K562 (cell line): ENCODE data around the gene ITPKB. TPM values are rescaled to one million over a fixed set of nuclear protein-coding genes. Genes with fewer than 3 reads are reported as not detected.
A peak's percentile ranks its signal among the peaks of the same experiment; 100 is the strongest.

Experiments used
- ATAC-seq: fragments of 200-7000 bp; cut with Tn5 transposase; 3 replicates; pipeline ENCODE4 v1.9.1; 2020; ENCODE audit warnings: moderate library complexity
- BruUV-seq: library from RNA; stranded (reverse); fragments of 400-500 nt; replicated peaks from 2 replicates; lab custom pipeline; 2021; lab: Mats Ljungman, UMichigan
- CTCF ChIA-PET: fragments of 300-600 bp; formaldehyde crosslinking; extraction: SDS; loops from one replicate; lab custom pipeline; 2021; ENCODE audit warnings: low intra/inter-chr PET ratio; lab: Yijun Ruan, JAX
- POLR2A ChIA-PET: fragments of 300-600, 350-650 bp; sonication (Branson Sonifier 250); formaldehyde crosslinking; extraction: SDS; loops from one replicate; lab custom pipeline; 2021; ENCODE audit warnings: antibody characterized with exemption, inconsistent platforms; lab: Yijun Ruan, JAX
- DNase-seq, 4 experiments: peaks; one replicate each; pipeline versions ENCODE4 v3.0.0 to v3.0.0-alpha.2; 2011 to 2018; ENCODE audit warnings: low spot score in 3 of 4, mixed read lengths in 3 of 4; ENCODE audit errors: extremely low read depth in 1 of 4
- FAIRE-seq: peaks from 2 replicates; lab custom pipeline; 2011; peaks lifted over from hg19 to GRCh38; lab: Jason Lieb, UNC
- H2AFZ ChIP-seq: 2 replicates; pipeline ENCODE4 v1.6.0; 2011; ENCODE audit warnings: low read depth, low read length, control low read depth, inconsistent platforms
- H3K27ac ChIP-seq: fragments of 200-600 bp; 3 replicates; pipeline ENCODE4 v1.8.0; 2011; ENCODE audit warnings: low read depth, mild to moderate bottlenecking, control low read depth, inconsistent platforms, low read length, moderate library complexity, mixed read lengths; ENCODE audit errors: extremely low read depth
- H3K27me3 ChIP-seq, 2 experiments: fragments of 300-600 bp in 1 of 2; 2 replicates in 1 of 2; 3 replicates in 1 of 2; pipeline versions ENCODE4 v1.6.0 to v1.8.0; 2011; ENCODE audit warnings: inconsistent platforms in 2 of 2, low read length in 2 of 2, mild to moderate bottlenecking in 1 of 2, mixed read lengths in 1 of 2, moderate library complexity in 1 of 2; ENCODE audit not compliant: control insufficient read depth in 2 of 2, insufficient read depth in 2 of 2
- H3K36me3 ChIP-seq: fragments of 300-600 bp; 3 replicates; pipeline ENCODE4 v1.8.0; 2011; ENCODE audit warnings: mild to moderate bottlenecking, low read length, inconsistent platforms; ENCODE audit not compliant: control insufficient read depth, insufficient read depth
- H3K4me1 ChIP-seq, 2 experiments: fragments of 200-600 bp in 1 of 2; replicated peaks in 1 of 2; 2 replicates in 1 of 2; 3 replicates in 1 of 2; pipeline versions ENCODE4 v1.5.1 to v1.8.0; 2011; ENCODE audit warnings: inconsistent platforms in 2 of 2, low read length in 2 of 2, mild to moderate bottlenecking in 1 of 2, mixed read lengths in 1 of 2, moderate library complexity in 1 of 2; ENCODE audit not compliant: control insufficient read depth in 2 of 2, insufficient read depth in 2 of 2
- H3K4me2 ChIP-seq: 2 replicates; pipeline ENCODE4 v1.6.1; 2011; ENCODE audit warnings: low read length, control low read depth, inconsistent platforms, mixed read lengths; ENCODE audit not compliant: insufficient read depth
- H3K4me3 ChIP-seq: fragments of 200-600 bp; sonication (generic), shearing (Covaris generic); 2 replicates; pipeline ENCODE4 v1.5.1; 2016; ENCODE audit warnings: control low read depth, inconsistent platforms
- H3K79me2 ChIP-seq: fragments of 200-600 bp; 3 replicates; pipeline ENCODE4 v1.8.0; 2011; ENCODE audit warnings: low read length, inconsistent platforms; ENCODE audit not compliant: control insufficient read depth, insufficient read depth
- H3K9ac ChIP-seq, 2 experiments: 2 replicates each; pipeline versions ENCODE4 v1.6.0 to v1.6.1; 2011; ENCODE audit warnings: low read depth in 2 of 2, low read length in 2 of 2, control low read depth in 1 of 2, inconsistent platforms in 1 of 2, mild to moderate bottlenecking in 1 of 2, mixed read lengths in 1 of 2; ENCODE audit not compliant: insufficient read depth in 1 of 2
- H3K9me1 ChIP-seq: one replicate; pipeline ENCODE4 v1.6.0; 2011; ENCODE audit warnings: inconsistent platforms, mild to moderate bottlenecking, low read length, moderate library complexity; ENCODE audit not compliant: control insufficient read depth, insufficient read depth
- H3K9me3 ChIP-seq: replicated peaks from 2 replicates; pipeline ENCODE4 v1.5.1; 2011; ENCODE audit warnings: low read depth, low read length, inconsistent platforms; ENCODE audit not compliant: control insufficient read depth, insufficient read depth
- H4K20me1 ChIP-seq: replicated peaks from 2 replicates; pipeline ENCODE4 v1.6.1; 2011; ENCODE audit warnings: low read length, inconsistent platforms, mixed read lengths; ENCODE audit not compliant: control insufficient read depth, insufficient read depth
- CBFA2T3 ChIP-seq: fragments of 450-650 bp; IDR thresholded peaks from 2 replicates; pipeline ENCODE4 v1.6.1; 2017
- CREM ChIP-seq: IDR thresholded peaks from 2 replicates; pipeline ENCODE4 v1.6.1; 2014; ENCODE audit warnings: antibody characterized with exemption, low read depth
- HEY1 ChIP-seq: fragments of 250-450 bp; sonication (Bioruptor Pico); IDR thresholded peaks from 2 replicates; pipeline ENCODE4 v1.5.0; 2020; ENCODE audit warnings: mild to moderate bottlenecking, moderate library complexity, borderline replicate concordance
- MXI1 ChIP-seq: IDR thresholded peaks from 2 replicates; pipeline ENCODE4 v1.6.1; 2011; ENCODE audit warnings: low read depth, mild to moderate bottlenecking, improper control_type of control experiment, low read length
- NFIX ChIP-seq: fragments of 250-450 bp; sonication (Bioruptor Pico); IDR thresholded peaks from 2 replicates; pipeline ENCODE4 v1.4.0; 2020; ENCODE audit warnings: low read depth, mild to moderate bottlenecking, moderate library complexity
- WGBS: fragments of 100-300 bp; shearing (Covaris generic); methylation state at CpG from one replicate; pipeline ENCODE4 v1.1.6; 2016; ENCODE audit warnings: low coverage, mixed read lengths; ENCODE audit not compliant: insufficient coverage; ENCODE audit errors: missing lambda C conversion rate; 5-methylcytosine and 5-hydroxymethylcytosine counted together
- in situ Hi-C: fragments of 300-500 bp; cut with MboI; formaldehyde crosslinking; loops from 4 replicates; pipeline ENCODE4 v1.15.0; 2018; ENCODE audit warnings: inconsistent platforms, mixed read lengths
- intact Hi-C: fragments of 100-400 bp; cut with micrococcal nuclease; formaldehyde crosslinking; loops from 2 replicates; pipeline ENCODE4 v1.14.2; 2022
- polyA plus RNA-seq, 8 experiments: library from polyadenylated mRNA; depleted of rRNA in 4 of 8; stranded (reverse) in 5 of 8; unstranded in 3 of 8; fragments of >200 nt; fragmentation: Nextera tagmentation in 2 of 8; fragmentation: Illumina TruSeq in 1 of 8; extraction: Ambion mirVana in 2 of 8; extraction: Trizol in 1 of 8; gene quantifications; 2 replicates each; pipeline versions ENCODE4 v1.2.1 to v1.2.3, GENCODE V29; 2011 to 2014; ENCODE audit warnings: inconsistent platforms in 1 of 8, missing spikeins in 1 of 8
- total RNA-seq, 7 experiments: library from RNA; depleted of rRNA in 6 of 7; stranded (reverse); fragments of >200 nt in 6 of 7; fragmentation: Illumina TruSeq in 2 of 7; extraction: Trizol in 2 of 7; gene quantifications; 2 replicates each; pipeline versions ENCODE4 v1.2.1 to v1.2.3, GENCODE V29; 2011 to 2021; ENCODE audit warnings: low replicate concordance in 1 of 7
- TF ChIP-seq, protein P1 (sequence below): IDR thresholded peaks from 3 replicates; pipeline ENCODE4 v1.6.1; 2011; ENCODE audit warnings: borderline replicate concordance, mild to moderate bottlenecking, moderate library complexity; ENCODE audit not compliant: insufficient read length; ENCODE audit errors: extremely low read depth

Gene ITPKB
- total and polyA plus RNA-seq, 9 of the 15 experiments (the other 6 are each of a cell fraction or from before 2014, with no cell fraction given): 0.01 to 0.22 TPM; not detected in 7

DNA sequence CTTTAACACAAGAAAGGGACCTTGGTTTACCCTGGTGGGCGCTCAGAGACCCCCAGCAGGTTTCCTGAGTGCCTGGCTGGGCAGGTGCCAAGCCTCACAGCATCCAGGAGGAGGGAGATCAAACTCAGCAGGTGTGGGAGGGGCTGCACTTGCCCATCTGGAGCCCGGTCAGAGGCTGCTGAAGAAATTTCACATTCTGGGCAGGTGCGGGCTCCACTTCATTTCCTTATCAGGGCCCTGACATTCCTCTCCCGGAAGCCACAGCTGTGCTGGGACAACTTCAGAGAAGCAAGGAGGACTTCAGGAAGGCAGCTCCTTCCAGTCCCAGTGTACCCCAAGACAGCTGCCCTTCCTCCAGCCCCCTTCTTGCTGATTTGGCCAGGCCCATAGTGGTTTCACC, 82.9 kb downstream of the ITPKB start:
- intact Hi-C loops (no loop called here), in situ Hi-C loops (no loop called here)
- Histone ChIP-seq H3K4me1 (no peaks in the 10 kb centered on the region; a peak in 1 of 5 replicates), H2AFZ (no peak overlapping the region), H3K9me1 (no peaks in the 10 kb centered on the region), H3K4me3 (no peak overlapping the region), H3K27ac (no peak overlapping the region), H4K20me1 (peaks cover 15% of the 10 kb centered on the region), H3K27me3 (peaks cover 48 to 66% of the 10 kb centered on the region in 2 experiments), H3K9ac (no peak overlapping the region), H3K4me2 (no peak overlapping the region), H3K79me2 (no peaks in the 10 kb centered on the region), H3K36me3 (no peaks in the 10 kb centered on the region), H3K9me3 (no peaks in the 10 kb centered on the region)
- ChIA-PET CTCF (no interaction called here), POLR2A (interaction anchor here (1.0 to 1.3 kb wide), 2 partner anchors 20 to 165 kb away, joined by 3 read pairs; no protein-coding TSS in a partner anchor)
- TF ChIP-seq MXI1: no peak
- TF ChIP-seq HEY1 (CRISPR knock-in tag): no peak
- TF ChIP-seq NFIX: no peak
- TF ChIP-seq, protein P1, sequence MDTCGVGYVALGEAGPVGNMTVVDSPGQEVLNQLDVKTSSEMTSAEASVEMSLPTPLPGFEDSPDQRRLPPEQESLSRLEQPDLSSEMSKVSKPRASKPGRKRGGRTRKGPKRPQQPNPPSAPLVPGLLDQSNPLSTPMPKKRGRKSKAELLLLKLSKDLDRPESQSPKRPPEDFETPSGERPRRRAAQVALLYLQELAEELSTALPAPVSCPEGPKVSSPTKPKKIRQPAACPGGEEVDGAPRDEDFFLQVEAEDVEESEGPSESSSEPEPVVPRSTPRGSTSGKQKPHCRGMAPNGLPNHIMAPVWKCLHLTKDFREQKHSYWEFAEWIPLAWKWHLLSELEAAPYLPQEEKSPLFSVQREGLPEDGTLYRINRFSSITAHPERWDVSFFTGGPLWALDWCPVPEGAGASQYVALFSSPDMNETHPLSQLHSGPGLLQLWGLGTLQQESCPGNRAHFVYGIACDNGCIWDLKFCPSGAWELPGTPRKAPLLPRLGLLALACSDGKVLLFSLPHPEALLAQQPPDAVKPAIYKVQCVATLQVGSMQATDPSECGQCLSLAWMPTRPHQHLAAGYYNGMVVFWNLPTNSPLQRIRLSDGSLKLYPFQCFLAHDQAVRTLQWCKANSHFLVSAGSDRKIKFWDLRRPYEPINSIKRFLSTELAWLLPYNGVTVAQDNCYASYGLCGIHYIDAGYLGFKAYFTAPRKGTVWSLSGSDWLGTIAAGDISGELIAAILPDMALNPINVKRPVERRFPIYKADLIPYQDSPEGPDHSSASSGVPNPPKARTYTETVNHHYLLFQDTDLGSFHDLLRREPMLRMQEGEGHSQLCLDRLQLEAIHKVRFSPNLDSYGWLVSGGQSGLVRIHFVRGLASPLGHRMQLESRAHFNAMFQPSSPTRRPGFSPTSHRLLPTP: no peak
- TF ChIP-seq CREM: no peak
- 0 out of 2 replicates have a peak, but pooled peaks have one; percentile 11 for TF ChIP-seq CBFA2T3
- no peak for ATAC-seq
- FAIRE-seq: no peak
- DNase-seq: no peak
- no TSS peak for BruUV-seq
- WGBS: 3% methylated on average over 4 of the region's 4 CpGs
